Measurements from ENCODE around the gene KIF13A. TPM values are rescaled to one million over a fixed set of nuclear protein-coding genes. Genes with fewer than 3 reads are reported as not detected.
"Not testable (repeated sequence)": the region's sequence is repeated elsewhere in the genome, so short reads cannot be mapped to it uniquely, and the experiment has no call there.

Gene KIF13A
- total RNA-seq, 1 donor from 2014 or later: 34.4 TPM

- DNase-seq (ENCODE audit: low read depth, low spot score): no peak
- Mint-ChIP-seq H3K27me3 (ENCODE audit: low read depth) (no peaks in the 10 kb centered on the region), H3K27ac (ENCODE audit: unreplicated experiment) (no peak overlapping the region), H3K4me1 (peaks cover 17% of the 10 kb centered on the region), H3K9me3 (no peaks in the 10 kb centered on the region), H3K4me3 (no peak overlapping the region), H3K36me3 (ENCODE audit: low read depth) (no peaks in the 10 kb centered on the region)
- TF ChIP-seq CTCF (conservative IDR thresholded peaks at IDR 0.05): no peak
Measured at GRCh38 chr6:17919496-17919895, 67.9 kb downstream of the KIF13A start.

GRCh38 chr6:17917837-17918763 lies 69.3 kb downstream of the KIF13A start:
- Mint-ChIP-seq H3K27me3 (ENCODE audit: low read depth) (no peaks in the 10 kb centered on the region), H3K4me3 (no peak overlapping the region), H3K4me1 (peaks cover 11% of the 10 kb centered on the region), H3K27ac (ENCODE audit: unreplicated experiment) (no peak overlapping the region), H3K36me3 (ENCODE audit: low read depth) (no peaks in the 10 kb centered on the region), H3K9me3 (no peaks in the 10 kb centered on the region)
- TF ChIP-seq CTCF (conservative IDR thresholded peaks at IDR 0.05): no peak
- no peak for DNase-seq (ENCODE audit: low read depth, low spot score)

- Mint-ChIP-seq H3K4me3 (no peak overlapping the region), H3K9me3 (peaks cover 2% of the 10 kb centered on the region), H3K36me3 (ENCODE audit: low read depth) (no peaks in the 10 kb centered on the region), H3K4me1 (peaks cover 3% of the 10 kb centered on the region), H3K27ac (ENCODE audit: unreplicated experiment) (no peak overlapping the region), H3K27me3 (ENCODE audit: low read depth) (no peaks in the 10 kb centered on the region)
- no peak for TF ChIP-seq CTCF (conservative IDR thresholded peaks at IDR 0.05)
- DNase-seq (ENCODE audit: low read depth, low spot score): no peak
Measured at GRCh38 chr6:17914651-17915050, 72.8 kb downstream of the KIF13A start.

GRCh38 chr6:17912521-17912920 lies 74.9 kb downstream of the KIF13A start:
- H3K4me1 Mint-ChIP-seq: peaks cover 6% of the 10 kb centered on the region
- TF ChIP-seq CTCF (conservative IDR thresholded peaks at IDR 0.05): no peak
- H3K27me3 Mint-ChIP-seq (ENCODE audit: low read depth): no peaks in the 10 kb centered on the region
- DNase-seq (ENCODE audit: low read depth, low spot score): no peak
- no peak overlapping the region for H3K27ac Mint-ChIP-seq (ENCODE audit: unreplicated experiment)
- H3K4me3 Mint-ChIP-seq: no peak overlapping the region
- peaks cover 4% of the 10 kb centered on the region for H3K36me3 Mint-ChIP-seq (ENCODE audit: low read depth)
- H3K9me3 Mint-ChIP-seq: peaks cover 9% of the 10 kb centered on the region

- Mint-ChIP-seq H3K9me3 (peaks cover 13% of the 10 kb centered on the region), H3K4me1 (peaks cover 10% of the 10 kb centered on the region)
- H3K27ac Mint-ChIP-seq (ENCODE audit: unreplicated experiment); DNase-seq (ENCODE audit: low read depth, low spot score); H3K36me3 Mint-ChIP-seq (ENCODE audit: low read depth); H3K27me3 Mint-ChIP-seq (ENCODE audit: low read depth); H3K4me3 Mint-ChIP-seq: not testable (repeated sequence)
Measured at GRCh38 chr6:17911656-17912055, 75.8 kb downstream of the KIF13A start.

- Mint-ChIP-seq H3K9me3 (peaks cover 13% of the 10 kb centered on the region), H3K36me3 (ENCODE audit: low read depth) (peaks cover 10% of the 10 kb centered on the region), H3K27me3 (ENCODE audit: low read depth) (no peaks in the 10 kb centered on the region), H3K27ac (ENCODE audit: unreplicated experiment) (no peak overlapping the region), H3K4me3 (no peak overlapping the region), H3K4me1 (peaks cover 10% of the 10 kb centered on the region)
- DNase-seq (ENCODE audit: low read depth, low spot score): no peak
- TF ChIP-seq CTCF (conservative IDR thresholded peaks at IDR 0.05): no peak
Measured at GRCh38 chr6:17910189-17910588, 77.2 kb downstream of the KIF13A start.

All from neural crest cell (in vitro differentiated cells).